OCI-LY3 (cell line): ENCODE results near the gene APOLD1.

Source experiments
- H2AFZ ChIP-seq: fragments of 200-600, 300-600 bp; shearing (Covaris generic); 2 replicates; pipeline ENCODE4 v1.6.0; 2014; ENCODE audit warnings: antibody characterized with exemption, low read depth, low read length
- H3K27ac ChIP-seq: fragments of 200-600, 300-600 bp; sonication (generic); 2 replicates; pipeline ENCODE4 v1.5.1; 2014; ENCODE audit warnings: mild to moderate bottlenecking, low read length, moderate library complexity, mixed read lengths
- H3K27me3 ChIP-seq: fragments of 200-600, 300-600 bp; sonication (generic); 2 replicates; pipeline ENCODE4 v1.6.1; 2014; ENCODE audit warnings: low read depth, low read length, mixed read lengths
- H3K36me3 ChIP-seq: fragments of 200-600, 300-600 bp; sonication (generic); replicated peaks from 2 replicates; pipeline ENCODE3; 2014; ENCODE audit warnings: low read depth, low read length, mixed read lengths
- H3K4me1 ChIP-seq: fragments of 300-600, 200-600 bp; sonication (generic); 2 replicates; pipeline ENCODE4 v1.6.1; 2014; ENCODE audit warnings: low read length, mixed read lengths
- H3K4me2 ChIP-seq: fragments of 200-600, 300-600 bp; sonication (generic); 2 replicates; pipeline ENCODE4 v1.6.1; 2014; ENCODE audit warnings: low read length, mixed read lengths
- H3K4me3 ChIP-seq: fragments of 300-600, 200-600 bp; sonication (generic); 2 replicates; pipeline ENCODE4 v1.5.1; 2014; ENCODE audit warnings: antibody characterized with exemption, mild to moderate bottlenecking, low read length, moderate library complexity
- H3K79me2 ChIP-seq: fragments of 300-600, 200-600 bp; shearing (Covaris generic); 2 replicates; pipeline ENCODE4 v1.6.1; 2014; ENCODE audit warnings: mild to moderate bottlenecking, low read length, mixed read lengths
- H3K9ac ChIP-seq: fragments of 300-600, 200-600 bp; shearing (Covaris generic); 2 replicates; pipeline ENCODE4 v1.6.0; 2014; ENCODE audit warnings: mild to moderate bottlenecking, low read length, moderate library complexity
- H3K9me3 ChIP-seq: fragments of 200-600, 300-600 bp; shearing (Covaris generic); 2 replicates; pipeline ENCODE4 v1.6.1; 2014; ENCODE audit warnings: low read length, mixed read lengths; ENCODE audit not compliant: insufficient read depth
- H4K20me1 ChIP-seq: fragments of 200-600, 300-600 bp; sonication (generic); 2 replicates; pipeline ENCODE4 v1.6.1; 2016; ENCODE audit warnings: low read length, mixed read lengths; ENCODE audit not compliant: insufficient read depth
- EZH2phosphoT487 ChIP-seq: fragments of 200-600 bp; shearing (Covaris generic); IDR thresholded peaks from 2 replicates; pipeline ENCODE4 v1.6.1; 2018; ENCODE audit warnings: antibody characterized with exemption, mixed run types, low read depth
- TF ChIP-seq, protein P1 (sequence below): fragments of 200-600, 300-600 bp; sonication (generic); IDR thresholded peaks from 2 replicates; pipeline ENCODE4 v1.5.1; 2014; ENCODE audit warnings: antibody characterized with exemption, low read length, low read depth

Gene APOLD1

DNA sequence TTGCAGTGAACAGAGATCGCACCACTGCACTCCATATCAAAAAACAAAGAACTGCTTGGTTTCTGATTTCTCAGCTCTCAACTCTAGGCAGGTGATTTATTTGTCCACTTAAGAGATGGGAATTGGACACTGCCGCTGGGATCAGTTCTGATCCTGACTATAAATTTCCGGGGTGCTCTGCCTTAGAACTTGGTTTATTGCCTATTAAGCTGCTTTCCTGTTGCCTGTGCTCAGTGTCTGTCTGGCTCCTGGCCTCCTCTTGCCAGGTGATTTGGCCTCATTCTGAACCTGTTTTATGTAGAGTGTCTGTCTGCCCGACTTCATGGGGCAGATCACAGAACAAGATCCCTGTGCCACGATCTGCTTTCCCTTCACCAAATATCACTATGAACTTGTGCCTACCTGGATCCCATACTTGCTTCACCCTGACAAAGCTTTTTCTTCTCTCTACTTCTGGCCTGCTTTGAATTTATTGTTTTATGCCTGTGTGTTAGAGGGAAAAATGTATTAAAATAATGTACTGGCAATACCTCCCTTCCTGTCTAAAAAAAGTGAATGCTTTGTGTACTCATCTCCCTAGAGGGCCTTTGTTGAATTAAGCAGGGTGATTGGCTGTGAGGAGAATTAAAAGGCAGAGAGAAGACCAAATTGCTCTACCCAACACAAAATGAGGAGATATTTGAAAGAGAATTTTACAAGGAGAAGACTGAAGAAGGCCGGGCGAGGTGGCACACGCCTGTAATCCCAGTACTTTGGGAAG lies 40.7 kb upstream of the APOLD1 start:
- Histone ChIP-seq H3K27me3 (no peaks in the 10 kb centered on the region), H3K9ac (no peak overlapping the region), H3K79me2 (no peaks in the 10 kb centered on the region), H3K27ac (no peak overlapping the region), H3K9me3 (no peaks in the 10 kb centered on the region), H3K4me2 (no peak overlapping the region), H4K20me1 (no peaks in the 10 kb centered on the region), H2AFZ (no peak overlapping the region), H3K36me3 (no peaks in the 10 kb centered on the region), H3K4me3 (no peak overlapping the region), H3K4me1 (no peaks in the 10 kb centered on the region)
- TF ChIP-seq EZH2phosphoT487, result no peak
- TF ChIP-seq, protein P1, sequence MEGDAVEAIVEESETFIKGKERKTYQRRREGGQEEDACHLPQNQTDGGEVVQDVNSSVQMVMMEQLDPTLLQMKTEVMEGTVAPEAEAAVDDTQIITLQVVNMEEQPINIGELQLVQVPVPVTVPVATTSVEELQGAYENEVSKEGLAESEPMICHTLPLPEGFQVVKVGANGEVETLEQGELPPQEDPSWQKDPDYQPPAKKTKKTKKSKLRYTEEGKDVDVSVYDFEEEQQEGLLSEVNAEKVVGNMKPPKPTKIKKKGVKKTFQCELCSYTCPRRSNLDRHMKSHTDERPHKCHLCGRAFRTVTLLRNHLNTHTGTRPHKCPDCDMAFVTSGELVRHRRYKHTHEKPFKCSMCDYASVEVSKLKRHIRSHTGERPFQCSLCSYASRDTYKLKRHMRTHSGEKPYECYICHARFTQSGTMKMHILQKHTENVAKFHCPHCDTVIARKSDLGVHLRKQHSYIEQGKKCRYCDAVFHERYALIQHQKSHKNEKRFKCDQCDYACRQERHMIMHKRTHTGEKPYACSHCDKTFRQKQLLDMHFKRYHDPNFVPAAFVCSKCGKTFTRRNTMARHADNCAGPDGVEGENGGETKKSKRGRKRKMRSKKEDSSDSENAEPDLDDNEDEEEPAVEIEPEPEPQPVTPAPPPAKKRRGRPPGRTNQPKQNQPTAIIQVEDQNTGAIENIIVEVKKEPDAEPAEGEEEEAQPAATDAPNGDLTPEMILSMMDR, result no peak

DNA sequence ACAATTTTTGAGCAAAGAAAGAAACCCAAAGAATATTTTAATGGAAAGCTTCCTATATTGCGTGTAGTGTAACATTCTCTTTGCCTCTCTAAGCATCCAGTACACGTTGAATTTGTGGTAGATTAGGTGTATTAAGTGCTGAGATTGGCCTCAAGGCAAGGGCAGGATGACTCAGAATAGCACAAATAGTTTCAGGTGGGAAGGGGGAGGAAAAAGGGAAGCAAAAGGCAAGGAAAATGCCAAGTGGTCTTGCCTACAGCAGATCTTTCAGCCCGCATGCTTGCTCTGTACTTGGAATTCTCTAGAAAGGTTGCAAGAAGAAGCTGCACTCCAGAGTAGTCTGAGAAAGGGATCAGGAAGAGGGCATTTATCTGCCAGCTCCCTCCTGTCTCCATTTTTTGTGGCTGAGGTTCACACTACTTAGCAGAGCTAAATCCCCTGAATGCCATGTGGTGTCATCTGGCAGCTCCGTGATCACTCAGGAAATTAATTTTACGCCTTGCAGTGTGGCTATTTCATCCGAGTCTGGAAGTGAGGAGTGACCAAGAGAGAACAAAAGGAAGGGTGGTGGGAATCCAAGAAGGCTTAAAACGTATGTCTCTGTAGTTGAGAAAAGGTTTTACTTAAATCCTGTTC lies 39.8 kb upstream of the APOLD1 start:
- no peak overlapping the region for H2AFZ ChIP-seq
- H3K79me2 ChIP-seq, result no peaks in the 10 kb centered on the region
- H3K27me3 ChIP-seq, result no peaks in the 10 kb centered on the region
- no peak overlapping the region for H3K4me2 ChIP-seq
- no peak overlapping the region for H3K4me3 ChIP-seq
- H3K9ac ChIP-seq, result no peak overlapping the region
- no peaks in the 10 kb centered on the region for H4K20me1 ChIP-seq
- no peaks in the 10 kb centered on the region for H3K4me1 ChIP-seq
- H3K36me3 ChIP-seq, result no peaks in the 10 kb centered on the region
- H3K9me3 ChIP-seq, result no peaks in the 10 kb centered on the region
- no peak overlapping the region for H3K27ac ChIP-seq
- TF ChIP-seq, protein P1, result no peak
- TF ChIP-seq EZH2phosphoT487, result no peak

DNA sequence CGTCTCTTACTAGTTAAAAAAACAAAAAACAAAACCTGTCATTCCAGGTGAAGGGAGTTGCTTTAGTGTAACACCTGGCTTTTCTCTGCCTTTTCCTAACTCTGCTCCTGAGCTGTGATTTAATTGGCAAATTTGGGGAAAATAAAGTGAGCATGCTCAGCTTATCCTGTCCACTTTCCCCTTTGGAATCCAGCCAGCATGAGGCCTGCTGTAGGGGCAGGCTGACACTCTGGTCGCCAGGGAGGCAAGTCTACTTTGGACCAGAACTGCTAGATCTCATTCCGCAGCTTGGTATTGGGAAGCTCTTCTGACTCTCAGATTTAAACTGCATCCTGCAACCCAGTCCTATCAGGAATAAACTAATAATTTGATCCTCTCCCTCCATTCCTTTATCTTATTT lies 38.2 kb upstream of the APOLD1 start:
- H3K27ac ChIP-seq, result no peak overlapping the region
- no peak overlapping the region for H2AFZ ChIP-seq
- no peaks in the 10 kb centered on the region for H3K79me2 ChIP-seq
- H3K4me3 ChIP-seq, result no peak overlapping the region
- no peaks in the 10 kb centered on the region for H4K20me1 ChIP-seq
- H3K9ac ChIP-seq, result no peak overlapping the region
- H3K9me3 ChIP-seq, result no peaks in the 10 kb centered on the region
- TF ChIP-seq, protein P1, result no peak
- TF ChIP-seq EZH2phosphoT487, result no peak
- no peaks in the 10 kb centered on the region for H3K36me3 ChIP-seq
- no peaks in the 10 kb centered on the region for H3K4me1 ChIP-seq
- H3K4me2 ChIP-seq, result no peak overlapping the region
- H3K27me3 ChIP-seq, result no peaks in the 10 kb centered on the region

DNA sequence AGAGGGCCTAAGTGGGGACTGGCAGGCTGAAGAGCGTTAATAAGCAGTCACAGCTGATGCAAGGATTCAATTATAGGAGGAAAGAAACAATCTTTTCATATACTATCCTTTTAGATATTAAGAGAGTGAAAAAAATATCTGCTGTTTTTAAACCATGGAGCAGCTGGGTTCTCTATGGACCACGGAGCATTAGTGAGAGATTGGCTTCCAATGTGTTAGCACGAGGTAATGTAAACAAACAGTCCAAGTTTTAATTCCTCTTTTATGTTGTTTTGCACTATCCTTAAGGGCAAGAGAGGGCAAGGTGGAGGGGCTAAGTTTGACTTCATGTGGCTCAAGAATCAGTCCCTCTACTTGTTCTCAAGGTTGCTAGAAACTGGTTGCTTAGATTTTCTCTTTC lies 37.4 kb upstream of the APOLD1 start:
- Histone ChIP-seq H3K79me2 (no peaks in the 10 kb centered on the region), H3K9ac (no peak overlapping the region), H3K27me3 (no peaks in the 10 kb centered on the region), H2AFZ (no peak overlapping the region), H4K20me1 (0 out of 2 replicates have a peak, but pooled peaks cover 2% of the 10 kb centered on the region), H3K27ac (no peak overlapping the region), H3K4me3 (no peak overlapping the region), H3K36me3 (no peaks in the 10 kb centered on the region), H3K4me2 (no peak overlapping the region), H3K4me1 (no peaks in the 10 kb centered on the region), H3K9me3 (no peaks in the 10 kb centered on the region)
- TF ChIP-seq EZH2phosphoT487, result no peak
- TF ChIP-seq, protein P1, result no peak
